GM19351 (cell line): ENCODE results near the gene CPED1.

Source experiments
- ATAC-seq: cut with Tn5 transposase; IDR thresholded peaks from one replicate; pipeline ENCODE4 v1.9.1; 2021; ENCODE audit warnings: mild to moderate bottlenecking, moderate library complexity; ENCODE audit not compliant: unreplicated experiment

Gene CPED1

DNA sequence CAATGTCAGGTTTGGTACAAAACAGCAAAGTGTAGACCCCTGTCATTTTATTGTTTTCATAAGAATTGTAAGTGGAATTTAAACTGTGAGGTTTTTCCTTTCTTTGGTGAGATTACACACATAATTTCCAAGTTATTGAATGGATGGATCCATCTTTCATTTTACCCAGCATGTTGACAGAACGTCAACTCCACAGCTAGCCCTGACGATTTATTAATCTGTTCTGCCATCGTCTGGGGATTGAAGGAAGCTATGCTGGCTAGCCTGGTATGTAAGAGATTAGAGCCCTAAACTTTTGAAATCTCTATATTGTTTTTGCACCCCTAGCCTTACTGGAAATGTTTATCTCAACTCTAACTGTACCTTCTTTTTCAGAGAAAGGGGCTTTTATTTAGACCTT lies 348.9 kb downstream of the CPED1 start:
- ATAC-seq: peak; percentile 57

DNA sequence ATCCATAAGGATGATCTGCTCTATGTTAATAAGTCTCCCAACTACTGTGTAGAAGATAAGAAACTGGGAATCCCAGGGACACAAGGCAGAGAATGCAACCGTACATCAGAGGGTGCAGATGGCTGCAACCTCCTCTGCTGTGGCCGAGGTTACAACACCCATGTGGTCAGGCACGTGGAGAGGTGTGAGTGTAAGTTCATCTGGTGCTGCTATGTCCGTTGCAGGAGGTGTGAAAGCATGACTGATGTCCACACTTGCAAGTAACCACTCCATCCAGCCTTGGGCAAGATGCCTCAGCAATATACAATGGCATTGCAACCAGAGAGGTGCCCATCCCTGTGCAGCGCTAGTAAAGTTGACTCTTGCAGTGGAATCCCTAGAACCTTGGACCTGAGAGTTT lies 350.6 kb downstream of the CPED1 start:
- no peak for ATAC-seq

DNA sequence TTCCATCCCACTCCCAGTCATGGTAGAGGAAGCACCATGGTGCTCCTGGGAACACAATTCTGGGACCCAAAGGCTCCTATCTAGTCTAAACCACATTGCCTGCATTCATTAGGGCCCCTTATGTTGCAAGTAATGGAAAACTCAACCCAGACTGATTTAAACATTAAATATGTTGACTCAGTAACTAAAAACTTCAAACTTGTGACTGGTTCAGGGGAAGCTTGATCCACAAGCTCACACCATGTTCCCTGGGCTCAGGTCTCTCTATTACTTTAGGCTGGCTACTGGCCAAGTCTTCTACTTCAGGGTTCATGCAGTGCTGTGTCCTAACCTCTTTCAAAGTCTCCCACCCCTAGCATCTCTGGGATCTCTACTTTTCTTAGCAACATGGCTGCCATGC lies 353.4 kb downstream of the CPED1 start:
- ATAC-seq: no peak

GRCh38 chr7:121342631-121343030 lies 354.1 kb downstream of the CPED1 start:
- ATAC-seq: no peak

- no peak for ATAC-seq
These were observed 354.8 kb downstream of the CPED1 start for GRCh38 chr7:121343302-121343701.

- no peak for ATAC-seq
These were observed 355.6 kb downstream of the CPED1 start for GRCh38 chr7:121344093-121344492.

- no peak for ATAC-seq
These were observed 356.0 kb downstream of the CPED1 start for GRCh38 chr7:121344497-121344896.
